Sciatic nerve (tissue), 2 donors: Measurements from ENCODE around the gene ETV6. TPM values are rescaled to one million over a fixed set of nuclear protein-coding genes. Genes with fewer than 3 reads are reported as not detected.

ENCODE experiments used
- ATAC-seq: fragments of 200-7000 bp; cut with Tn5 transposase; one replicate; pipeline ENCODE4 v1.9.1; 2020; ENCODE audit warnings: mild to moderate bottlenecking, moderate library complexity
- DNase-seq: peaks from one replicate; pipeline ENCODE4 v3.0.0-alpha.2; 2020; ENCODE audit warnings: low spot score
- intact Hi-C: fragments of 100-400 bp; cut with DNase I; formaldehyde crosslinking; loops from one replicate; pipeline ENCODE4 v1.14.2; 2022
- total RNA-seq: library from RNA; stranded (reverse); fragmentation: NEBNext Ultra II Directional; extraction: Animal tissue kit (Norgen Biotek cat#: 25700); gene quantifications from one replicate; pipeline ENCODE4 v1.2.1, GENCODE V29; 2021
- donor health status: DM: no; HTN: no; CAD: no.
- donor health status: DM: no; HTN: no; CAD: no.

Gene ETV6
- total RNA-seq, 1 donor from 2014 or later: 38.8 TPM

- DNase-seq: no peak
- ATAC-seq: peak; percentile 44
- intact Hi-C loops: no loop called here
Measured at GRCh38 chr12:11707535-11707934, 58.1 kb downstream of the ETV6 start.

- intact Hi-C loops: no loop called here
- DNase-seq (no peak), ATAC-seq (no peak)
Measured at GRCh38 chr12:11709513-11709912, 60.0 kb downstream of the ETV6 start.

- intact Hi-C loops: no loop called here
- no peak for ATAC-seq
- no peak for DNase-seq
Measured at GRCh38 chr12:11710431-11710830, 61.0 kb downstream of the ETV6 start.

- ATAC-seq (no peak), DNase-seq (no peak)
- intact Hi-C loops: no loop called here
Measured at GRCh38 chr12:11710906-11711305, 61.4 kb downstream of the ETV6 start.

GRCh38 chr12:11711651-11712327 is 62.3 kb downstream of the ETV6 start:
- ATAC-seq (peak; percentile 75), DNase-seq (no peak)
- intact Hi-C loops: no loop called here

GRCh38 chr12:11712491-11712890 is 63.0 kb downstream of the ETV6 start:
- intact Hi-C loops: no loop called here
- no peak for DNase-seq
- no peak for ATAC-seq

- DNase-seq: no peak
- intact Hi-C loops: no loop called here
- ATAC-seq: no peak
Measured at GRCh38 chr12:11713202-11713601, 63.7 kb downstream of the ETV6 start.

- intact Hi-C loops: no loop called here
Measured at GRCh38 chr12:11714626-11715025, 65.2 kb downstream of the ETV6 start.

GRCh38 chr12:11715621-11716020 is 66.1 kb downstream of the ETV6 start:
- intact Hi-C loops: no loop called here
- no peak for DNase-seq
- ATAC-seq: no peak

More at GRCh38 chr12:11714626-11715025, 65.2 kb downstream of the ETV6 start:
- ATAC-seq (no peak), DNase-seq (no peak)

GRCh38 chr12:11716794-11717518 is 67.5 kb downstream of the ETV6 start:
- intact Hi-C loops: no loop called here
- no peak for ATAC-seq
- DNase-seq: no peak

GRCh38 chr12:11717519-11717961 is 68.1 kb downstream of the ETV6 start:
- no peak for DNase-seq
- intact Hi-C loops: no loop called here
- ATAC-seq: no peak

GRCh38 chr12:11718105-11718504 is 68.6 kb downstream of the ETV6 start:
- no peak for ATAC-seq
- intact Hi-C loops: no loop called here
- no peak for DNase-seq

GRCh38 chr12:11718768-11719253 is 69.3 kb downstream of the ETV6 start:
- intact Hi-C loops: no loop called here
- no peak for DNase-seq
- ATAC-seq: no peak

- DNase-seq (peak; percentile 68), ATAC-seq (peak; percentile 73)
- intact Hi-C loops: no loop called here
Measured at GRCh38 chr12:11719678-11720099, 70.2 kb downstream of the ETV6 start.

GRCh38 chr12:11722071-11722470 is 72.6 kb downstream of the ETV6 start:
- no peak for ATAC-seq
- intact Hi-C loops: no loop called here
- DNase-seq: no peak

- DNase-seq (no peak), ATAC-seq (no peak)
- intact Hi-C loops: no loop called here
Measured at GRCh38 chr12:11722578-11723138, 73.2 kb downstream of the ETV6 start.

GRCh38 chr12:11723993-11724392 is 74.5 kb downstream of the ETV6 start:
- ATAC-seq: peak; percentile 19
- intact Hi-C loops: no loop called here
- DNase-seq: no peak

GRCh38 chr12:11724888-11725311 is 75.4 kb downstream of the ETV6 start:
- DNase-seq (no peak), ATAC-seq (peak; percentile 62)
- intact Hi-C loops: no loop called here

- no peak for DNase-seq
- intact Hi-C loops: no loop called here
- ATAC-seq: no peak
Measured at GRCh38 chr12:11725686-11726085, 76.2 kb downstream of the ETV6 start.

- intact Hi-C loops: no loop called here
- DNase-seq: no peak
Measured at GRCh38 chr12:11726659-11727058, 77.2 kb downstream of the ETV6 start.

More at GRCh38 chr12:11726659-11727058, 77.2 kb downstream of the ETV6 start:
- ATAC-seq: no peak
